Left kidney (tissue), 2 donors: ENCODE measurements around the gene RAB34. TPM values are rescaled to one million over a fixed set of nuclear protein-coding genes. Genes with fewer than 3 reads are reported as not detected.

ENCODE experiments used
- DNase-seq: peaks from one replicate; pipeline ENCODE4 v3.0.0-alpha.2; 2013
- polyA plus RNA-seq: library from polyadenylated mRNA; unstranded; fragments of 120-200 nt; gene quantifications from one replicate; pipeline ENCODE4 v1.2.1, GENCODE V29; 2013; ENCODE audit not compliant: insufficient read length

RAB34 gene
- polyA plus RNA-seq, 1 donor: 181 TPM

DNA sequence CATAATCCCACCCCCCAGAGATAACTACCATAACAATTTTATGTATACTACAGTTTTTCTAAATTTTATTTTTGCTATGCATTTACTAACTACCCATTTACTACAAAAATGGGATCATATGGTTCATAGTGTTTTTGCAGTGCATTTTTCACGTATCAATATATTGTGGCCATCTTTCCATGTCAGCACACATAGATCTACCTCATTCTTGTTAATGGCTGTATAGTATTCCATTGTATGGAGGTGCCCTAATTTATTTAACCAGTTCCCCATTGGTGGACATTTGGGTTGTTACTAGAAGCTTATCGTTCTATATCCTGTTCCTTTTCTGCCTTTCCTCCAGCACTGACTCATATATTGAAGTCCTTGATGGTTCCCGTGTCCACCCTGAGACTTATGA lies 28.7 kb downstream of the RAB34 start:
- DNase-seq: no peak

DNA sequence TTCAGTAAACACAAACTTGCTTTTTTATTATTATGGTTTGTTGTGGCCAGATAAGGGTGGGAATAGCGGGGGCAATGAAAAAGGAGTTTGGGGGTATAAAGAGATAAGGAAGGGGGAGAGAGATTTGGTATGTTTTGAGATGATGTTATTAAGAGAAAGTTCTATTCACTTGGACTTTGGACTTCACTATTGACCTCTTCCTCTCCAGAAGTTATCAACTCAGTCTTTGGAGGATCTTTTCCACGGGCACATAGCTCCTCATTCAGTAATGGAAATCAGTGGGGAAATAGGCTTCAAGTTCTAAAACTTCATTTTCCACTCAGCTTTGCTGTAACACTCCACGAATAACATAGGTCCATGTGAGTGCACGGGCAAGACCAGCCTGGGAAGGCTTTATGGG lies 29.2 kb downstream of the RAB34 start:
- no peak for DNase-seq

DNA sequence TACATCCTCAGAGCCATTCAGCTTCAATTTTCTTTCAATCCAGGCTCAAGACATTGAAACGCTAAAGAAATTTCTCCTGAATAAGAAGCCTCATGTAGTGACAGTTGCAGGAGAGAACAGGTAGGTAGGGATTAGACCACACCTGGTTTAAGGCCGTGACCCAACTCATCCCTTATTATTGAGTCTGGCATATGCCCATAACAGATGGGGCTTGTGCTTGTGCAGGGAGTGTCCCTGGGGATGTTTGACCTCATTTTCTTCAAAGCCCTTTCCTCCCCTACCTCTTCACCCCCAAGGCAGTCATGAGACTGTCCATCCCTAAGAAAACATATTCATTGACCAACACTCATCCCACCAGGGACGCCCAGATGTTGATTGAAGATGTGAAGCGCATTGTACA lies 31.4 kb downstream of the RAB34 start:
- no peak for DNase-seq

DNA sequence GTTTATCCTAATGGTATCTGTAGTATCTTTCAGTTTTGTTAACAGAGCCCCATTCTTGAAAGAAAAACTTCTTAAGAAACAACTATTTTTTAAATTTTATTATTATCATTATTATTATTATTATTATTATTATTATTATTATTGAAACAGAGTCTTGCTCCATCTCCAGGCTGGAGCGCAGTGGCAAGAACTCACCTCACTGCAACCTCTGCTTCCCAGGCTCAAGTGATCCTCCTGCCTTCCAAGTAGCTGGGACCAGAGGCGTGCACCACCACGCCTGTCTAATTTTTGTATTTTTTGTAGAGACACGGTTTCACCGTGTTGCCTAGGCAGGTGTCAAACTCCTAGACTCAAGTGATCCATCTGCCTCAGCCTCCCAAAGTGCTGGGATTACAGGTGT lies 32.3 kb downstream of the RAB34 start:
- DNase-seq: no peak

DNA sequence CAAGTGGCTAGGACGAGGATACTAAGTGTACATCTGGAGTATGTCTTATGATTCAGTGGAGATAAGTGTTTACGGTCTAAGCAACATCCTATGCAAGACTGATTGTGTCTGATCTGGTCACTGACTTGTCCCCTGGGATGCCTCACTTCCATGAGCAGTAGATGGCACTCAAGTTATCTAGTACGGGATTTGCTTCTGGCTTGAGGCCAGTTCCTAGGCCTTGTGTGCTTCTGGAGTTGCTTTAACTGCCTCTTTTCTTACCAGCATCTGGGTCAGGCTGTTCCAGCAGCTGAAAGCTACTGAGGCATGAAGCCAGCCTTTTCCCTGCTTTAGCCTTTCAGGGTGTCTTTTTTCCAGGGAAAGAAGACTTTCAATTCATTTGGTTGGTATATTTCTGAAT lies 32.7 kb downstream of the RAB34 start:
- peak; percentile 31 for DNase-seq

DNA sequence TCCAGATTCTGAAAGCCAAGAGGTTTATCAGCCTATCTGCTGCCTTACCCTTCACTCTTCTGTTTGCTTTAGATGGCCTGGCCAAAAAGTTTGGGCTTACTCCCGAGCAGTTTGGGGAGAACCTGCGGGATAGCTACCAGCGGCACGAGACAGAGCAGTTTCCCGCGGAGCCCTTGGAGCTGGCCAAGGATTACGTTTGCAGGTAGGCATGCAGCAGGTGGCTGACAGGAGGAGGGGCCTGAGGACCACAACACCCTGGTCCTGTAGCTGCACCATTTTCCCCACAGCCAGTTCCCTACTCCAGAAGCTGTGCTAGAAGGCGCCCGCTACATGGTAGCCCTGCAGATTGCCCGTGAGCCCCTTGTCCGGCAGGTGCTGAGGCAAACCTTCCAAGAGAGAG lies 35.0 kb downstream of the RAB34 start:
- no peak for DNase-seq

DNA sequence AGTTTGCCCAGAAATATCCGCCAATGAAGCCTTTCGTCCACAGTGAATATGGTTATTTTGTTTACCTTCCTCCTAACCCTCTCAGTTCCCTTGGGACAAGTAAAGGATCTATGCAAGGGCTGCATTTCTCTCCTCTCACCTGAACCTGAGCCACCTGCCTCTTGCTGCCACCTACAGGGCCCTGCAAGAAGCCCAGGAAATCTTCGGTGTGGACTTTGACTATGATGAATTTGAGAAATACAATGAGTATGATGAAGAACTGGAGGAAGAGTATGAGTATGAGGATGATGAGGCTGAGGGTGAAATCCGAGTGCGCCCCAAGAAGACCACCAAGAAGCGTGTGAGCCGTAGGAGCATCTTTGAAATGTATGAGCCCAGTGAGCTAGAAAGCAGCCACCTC lies 41.7 kb downstream of the RAB34 start:
- no peak for DNase-seq

DNA sequence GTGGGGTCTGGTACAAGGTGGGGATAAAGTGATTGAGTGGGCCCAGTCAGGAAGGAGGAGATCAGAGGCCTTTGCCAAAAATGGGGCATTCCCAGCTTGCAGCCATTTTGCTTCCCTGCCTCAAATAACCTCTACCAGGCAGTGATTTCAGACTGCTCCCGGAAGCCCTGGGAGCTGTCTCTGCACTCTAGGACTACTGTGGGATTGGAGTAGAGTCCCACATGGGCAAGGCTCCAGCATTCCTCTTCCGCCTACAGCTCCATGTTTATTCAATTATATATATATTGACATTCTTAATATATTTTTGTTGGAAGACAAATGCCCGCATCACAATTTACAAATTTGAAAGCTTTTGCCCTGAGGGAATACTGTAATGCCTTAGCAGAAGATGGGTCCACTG lies 42.2 kb downstream of the RAB34 start:
- no peak for DNase-seq

DNA sequence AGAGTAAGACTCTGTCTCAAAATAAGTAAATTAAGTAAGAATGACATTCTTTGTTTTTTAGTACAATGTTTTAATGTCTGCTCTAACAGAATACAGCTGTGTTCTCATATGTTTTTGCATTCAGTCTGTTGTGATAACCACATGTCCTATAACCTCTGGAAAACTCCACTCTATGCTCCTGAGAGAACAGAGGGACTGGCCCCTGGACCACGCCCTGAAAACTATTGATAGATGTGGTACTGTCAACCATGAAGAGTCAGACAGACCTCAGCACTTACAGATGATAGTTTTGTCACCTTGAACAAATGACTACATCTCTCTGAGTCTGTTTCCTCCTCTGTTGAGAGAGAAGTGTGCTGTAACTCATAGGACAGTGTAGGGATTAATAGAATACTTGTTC lies 47.8 kb downstream of the RAB34 start:
- DNase-seq: no peak

DNA sequence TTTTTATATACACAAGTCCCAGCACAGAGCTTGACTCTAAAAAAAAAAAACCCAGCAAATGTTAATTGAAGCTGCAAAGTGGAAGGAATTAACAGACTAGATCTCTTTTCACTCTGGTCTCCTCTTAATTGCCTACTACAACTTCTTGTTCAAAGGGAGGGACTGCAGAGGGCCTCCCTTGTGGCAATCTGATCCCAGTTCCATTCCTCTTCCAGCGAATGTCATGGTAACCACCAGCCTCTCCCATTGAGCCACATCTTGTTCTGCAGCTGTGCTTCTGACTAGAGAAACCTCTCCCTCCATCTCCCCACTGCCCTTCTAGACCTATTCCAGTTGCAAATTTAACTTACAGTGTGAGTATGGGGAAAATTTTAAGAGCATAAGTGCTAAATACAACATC lies 49.8 kb downstream of the RAB34 start:
- DNase-seq: no peak

DNA sequence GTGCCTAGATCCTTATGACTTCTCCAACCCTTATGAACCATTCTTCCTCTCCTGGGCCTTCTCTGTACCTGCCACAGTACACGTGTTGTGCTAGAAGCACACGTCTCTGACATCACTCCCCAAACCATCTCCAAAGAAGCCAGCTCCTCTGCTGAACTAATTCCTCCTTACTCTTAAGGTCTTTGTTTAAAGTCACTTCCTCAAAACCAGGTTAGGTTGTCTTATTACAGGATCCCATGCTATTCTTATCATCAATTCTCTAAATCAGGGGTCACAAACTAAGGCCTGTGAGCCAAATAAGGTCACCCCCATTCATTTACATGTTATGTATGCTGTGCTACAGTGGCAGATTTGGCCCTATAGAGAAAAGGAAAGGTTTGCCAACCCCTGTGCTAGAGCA lies 51.7 kb downstream of the RAB34 start:
- DNase-seq: no peak

Other genes starting within 250 kb of the RAB34 start
- gene SLC13A2, start 244.2 kb downstream of the RAB34 start, polyA plus RNA-seq: 15.2 TPM
- gene FOXN1, start 211.5 kb downstream of the RAB34 start, polyA plus RNA-seq: 0.55 TPM
- 56.8 TPM for gene UNC119, start 165.2 kb downstream of the RAB34 start, polyA plus RNA-seq
- 101 TPM for gene PIGS, start 146.3 kb downstream of the RAB34 start, polyA plus RNA-seq
- 24.6 TPM for gene ALDOC, start 141.0 kb downstream of the RAB34 start, polyA plus RNA-seq
- 88.8 TPM for gene SPAG5, start 118.8 kb downstream of the RAB34 start, polyA plus RNA-seq
- 30.4 TPM for gene RSKR, start 103.7 kb downstream of the RAB34 start, polyA plus RNA-seq
- 119 TPM for gene BLTP2, start 72.7 kb downstream of the RAB34 start, polyA plus RNA-seq
- gene SDF2, start 56.0 kb downstream of the RAB34 start, polyA plus RNA-seq: 76.6 TPM
- gene SUPT6H, start 55.7 kb downstream of the RAB34 start, polyA plus RNA-seq: 80.6 TPM
- 10.4 TPM for gene PROCA1, start 6.0 kb downstream of the RAB34 start, polyA plus RNA-seq
- gene RPL23A, start 2.1 kb upstream of the RAB34 start, polyA plus RNA-seq: 871 TPM
- gene TLCD1, start 8.4 kb upstream of the RAB34 start, polyA plus RNA-seq: 13.6 TPM
- 11.2 TPM for gene NEK8, start 10.9 kb upstream of the RAB34 start, polyA plus RNA-seq
- gene TRAF4, start 26.1 kb upstream of the RAB34 start, polyA plus RNA-seq: 108 TPM
- 20.6 TPM for gene FAM222B, start 124.9 kb upstream of the RAB34 start, polyA plus RNA-seq
- gene ERAL1, start 137.1 kb upstream of the RAB34 start, polyA plus RNA-seq: 77.1 TPM
- 78.5 TPM for gene FLOT2, start 179.9 kb upstream of the RAB34 start, polyA plus RNA-seq
- gene DHRS13, start 185.2 kb upstream of the RAB34 start, polyA plus RNA-seq: 12.7 TPM
- gene PHF12, start 233.7 kb upstream of the RAB34 start, polyA plus RNA-seq: 57.6 TPM